Body of pancreas (tissue), 4 donors: ENCODE measurements around the gene CDC5L.
"Not testable (repeated sequence)": the region's sequence is repeated elsewhere in the genome, so short reads cannot be mapped to it uniquely, and the experiment has no call there.

Experiments
- POLR2A ChIP-seq, 3 donors: fragments of 450-650 bp; IDR thresholded peaks; one replicate each; pipeline ENCODE4 v1.6.1; 2016; ENCODE audit warnings: antibody characterized with exemption in 3 of 3, mild to moderate bottlenecking in 2 of 3
- TF ChIP-seq, protein P1 (sequence below), 7 experiments: fragments of 450-650 bp in 4 of 7; fragments of 200-600 bp in 3 of 7; sonication (generic) in 3 of 7; IDR thresholded peaks; one replicate each; pipeline ENCODE4 v1.5.1; 2016 to 2019; ENCODE audit warnings: antibody characterized with exemption in 7 of 7

DNA sequence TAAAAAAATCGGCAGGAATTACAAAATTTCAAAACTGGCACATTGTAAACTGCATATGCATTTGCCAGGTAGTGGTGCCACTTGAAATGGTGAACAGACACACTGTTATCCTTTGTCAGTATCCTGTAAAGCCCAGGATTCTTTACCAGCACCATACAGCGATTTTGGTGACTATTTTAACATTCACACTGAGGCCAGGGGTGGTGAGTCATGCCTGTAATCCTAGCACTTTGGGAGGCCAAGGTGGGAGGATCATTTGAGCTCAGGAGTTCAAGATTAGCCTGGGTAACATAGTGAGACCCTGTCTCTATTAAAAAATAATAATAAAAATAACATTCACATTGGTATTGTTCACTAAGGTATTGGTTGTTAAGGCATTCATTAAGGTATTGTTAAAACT is 61.7 kb downstream of the CDC5L start:
- TF ChIP-seq, protein P1, sequence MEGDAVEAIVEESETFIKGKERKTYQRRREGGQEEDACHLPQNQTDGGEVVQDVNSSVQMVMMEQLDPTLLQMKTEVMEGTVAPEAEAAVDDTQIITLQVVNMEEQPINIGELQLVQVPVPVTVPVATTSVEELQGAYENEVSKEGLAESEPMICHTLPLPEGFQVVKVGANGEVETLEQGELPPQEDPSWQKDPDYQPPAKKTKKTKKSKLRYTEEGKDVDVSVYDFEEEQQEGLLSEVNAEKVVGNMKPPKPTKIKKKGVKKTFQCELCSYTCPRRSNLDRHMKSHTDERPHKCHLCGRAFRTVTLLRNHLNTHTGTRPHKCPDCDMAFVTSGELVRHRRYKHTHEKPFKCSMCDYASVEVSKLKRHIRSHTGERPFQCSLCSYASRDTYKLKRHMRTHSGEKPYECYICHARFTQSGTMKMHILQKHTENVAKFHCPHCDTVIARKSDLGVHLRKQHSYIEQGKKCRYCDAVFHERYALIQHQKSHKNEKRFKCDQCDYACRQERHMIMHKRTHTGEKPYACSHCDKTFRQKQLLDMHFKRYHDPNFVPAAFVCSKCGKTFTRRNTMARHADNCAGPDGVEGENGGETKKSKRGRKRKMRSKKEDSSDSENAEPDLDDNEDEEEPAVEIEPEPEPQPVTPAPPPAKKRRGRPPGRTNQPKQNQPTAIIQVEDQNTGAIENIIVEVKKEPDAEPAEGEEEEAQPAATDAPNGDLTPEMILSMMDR (IDR thresholded peaks at IDR 0.05), result not testable (repeated sequence)
- TF ChIP-seq POLR2A (IDR thresholded peaks at IDR 0.05), result not testable (repeated sequence)
